ENCODE measurements around the gene SLC19A1.
"Not testable (repeated sequence)": the region's sequence is repeated elsewhere in the genome, so short reads cannot be mapped to it uniquely, and the experiment has no call there.

The SLC19A1 gene

GRCh38 chr21:45576838-45577737 lies 34.8 kb upstream of the SLC19A1 start:
- no peak for DNase-seq (ENCODE audit: low spot score)

- DNase-seq (ENCODE audit: low spot score) = no peak
Observed at GRCh38 chr21:45575993-45576837, 34.0 kb upstream of the SLC19A1 start.

- DNase-seq (ENCODE audit: low spot score) = no peak
Observed at GRCh38 chr21:45575304-45575992, 33.2 kb upstream of the SLC19A1 start.

GRCh38 chr21:45574691-45575090 lies 32.5 kb upstream of the SLC19A1 start:
- DNase-seq (ENCODE audit: low spot score) = no peak

GRCh38 chr21:45574081-45574501 lies 31.9 kb upstream of the SLC19A1 start:
- DNase-seq (ENCODE audit: low spot score) = no peak

- no peak for DNase-seq (ENCODE audit: low spot score)
Observed at GRCh38 chr21:45573452-45574035, 31.3 kb upstream of the SLC19A1 start.

- DNase-seq (ENCODE audit: low spot score) = no peak
Observed at GRCh38 chr21:45572783-45573451, 30.7 kb upstream of the SLC19A1 start.

- no peak for DNase-seq (ENCODE audit: low spot score)
Observed at GRCh38 chr21:45572231-45572630, 30.0 kb upstream of the SLC19A1 start.

- no peak for DNase-seq (ENCODE audit: low spot score)
Observed at GRCh38 chr21:45571641-45572040, 29.4 kb upstream of the SLC19A1 start.

- no peak for DNase-seq (ENCODE audit: low spot score)
Observed at GRCh38 chr21:45570826-45571601, 28.8 kb upstream of the SLC19A1 start.

GRCh38 chr21:45570071-45570470 lies 27.8 kb upstream of the SLC19A1 start:
- DNase-seq (ENCODE audit: low spot score) = no peak

- no peak for DNase-seq (ENCODE audit: low spot score)
Observed at GRCh38 chr21:45568383-45568782, 26.1 kb upstream of the SLC19A1 start.

GRCh38 chr21:45564137-45564536 lies 21.9 kb upstream of the SLC19A1 start:
- not testable (repeated sequence) for DNase-seq (ENCODE audit: low spot score)

GRCh38 chr21:45562965-45563364 lies 20.7 kb upstream of the SLC19A1 start:
- no peak for DNase-seq (ENCODE audit: low spot score)

GRCh38 chr21:45562402-45562801 lies 20.2 kb upstream of the SLC19A1 start:
- no peak for DNase-seq (ENCODE audit: low spot score)

GRCh38 chr21:45561241-45561640 lies 19.0 kb upstream of the SLC19A1 start:
- DNase-seq (ENCODE audit: low spot score) = not testable (repeated sequence)

- no peak for DNase-seq (ENCODE audit: low spot score)
Observed at GRCh38 chr21:45560106-45561021, 18.1 kb upstream of the SLC19A1 start.

GRCh38 chr21:45559216-45560105 lies 17.2 kb upstream of the SLC19A1 start:
- no peak for DNase-seq (ENCODE audit: low spot score)

Data from germinal center (tissue), 1 donor.